ENCODE results near the gene GABRR2.

GRCh38 chr6:89222712-89223039 lies 92.4 kb downstream of the GABRR2 start:
- TF ChIP-seq RAD21 (IDR thresholded peaks at IDR 0.05; ENCODE audit: insufficient read depth, low read depth, low read length) (no peak), ATF2 (IDR thresholded peaks at IDR 0.05; ENCODE audit: low read length) (no peak)
